ENCODE measurements around the gene ALG8.

Gene ALG8

GRCh38 chr11:78158987-78159652 is 19.7 kb upstream of the ALG8 start:
- no peak for DNase-seq

- no peak for DNase-seq
Observed at GRCh38 chr11:78156127-78156844, 16.9 kb upstream of the ALG8 start.

- no peak for DNase-seq
Observed at GRCh38 chr11:78151804-78152203, 12.4 kb upstream of the ALG8 start.

- no peak for DNase-seq
Observed at GRCh38 chr11:78150754-78151153, 11.3 kb upstream of the ALG8 start.

GRCh38 chr11:78150346-78150745 is 10.9 kb upstream of the ALG8 start:
- DNase-seq, result no peak

GRCh38 chr11:78149646-78150045 is 10.2 kb upstream of the ALG8 start:
- DNase-seq, result no peak

- no peak for DNase-seq
Observed at GRCh38 chr11:78147807-78148206, 8.4 kb upstream of the ALG8 start.

GRCh38 chr11:78145511-78146025 is 6.1 kb upstream of the ALG8 start:
- DNase-seq, result no peak

GRCh38 chr11:78140392-78141077 is 1.1 kb upstream of the ALG8 start:
- DNase-seq, result no peak

GRCh38 chr11:78138694-78139421 is 568 bp downstream of the ALG8 start:
- no peak for DNase-seq

- DNase-seq, result no peak
Observed at GRCh38 chr11:78138291-78138690, 1.1 kb downstream of the ALG8 start.

GRCh38 chr11:78132475-78132874 is 7.0 kb downstream of the ALG8 start:
- no peak for DNase-seq

GRCh38 chr11:78131956-78132355 is 7.5 kb downstream of the ALG8 start:
- no peak for DNase-seq

- no peak for DNase-seq
Observed at GRCh38 chr11:78127403-78127802, 12.0 kb downstream of the ALG8 start.

- DNase-seq, result no peak
Observed at GRCh38 chr11:78112582-78113275, 26.7 kb downstream of the ALG8 start.

- no peak for DNase-seq
Observed at GRCh38 chr11:78111298-78111697, 28.1 kb downstream of the ALG8 start.

- DNase-seq, result no peak
Observed at GRCh38 chr11:78110830-78111229, 28.6 kb downstream of the ALG8 start.

GRCh38 chr11:78110351-78110750 is 29.1 kb downstream of the ALG8 start:
- no peak for DNase-seq

GRCh38 chr11:78109081-78110015 is 30.1 kb downstream of the ALG8 start:
- no peak for DNase-seq

- DNase-seq, result no peak
Observed at GRCh38 chr11:78100676-78101472, 38.6 kb downstream of the ALG8 start.

- DNase-seq, result no peak
Observed at GRCh38 chr11:78100261-78100660, 39.2 kb downstream of the ALG8 start.
